Vagina (tissue), 2 donors: Measurements from ENCODE around the gene CCDC112.

ENCODE experiments used
- CTCF ChIP-seq, 3 experiments: fragments of 450-650 bp in 2 of 3; fragments of 200-600 bp in 1 of 3; sonication (generic) in 1 of 3; IDR thresholded peaks; one replicate each; pipeline ENCODE4 v1.5.1; 2017 to 2019; ENCODE audit warnings: antibody characterized with exemption in 3 of 3, mild to moderate bottlenecking in 2 of 3, moderate library complexity in 2 of 3
- POLR2A ChIP-seq, 2 donors: fragments of 450-650 bp; IDR thresholded peaks; one replicate each; pipeline ENCODE4 v1.6.1; 2017; ENCODE audit warnings: antibody characterized with exemption in 2 of 2, mild to moderate bottlenecking in 2 of 2, moderate library complexity in 2 of 2
- POLR2AphosphoS5 ChIP-seq, 2 donors: sonication (generic); formaldehyde crosslinking; IDR thresholded peaks; one replicate each; pipeline ENCODE4 v1.9.0; 2017; ENCODE audit warnings: antibody characterized with exemption in 2 of 2, mild to moderate bottlenecking in 2 of 2, low read depth in 1 of 2; ENCODE audit not compliant: insufficient read depth in 1 of 2

GRCh38 chr5:115291397-115291796 lies 5.1 kb downstream of the CCDC112 start:
- TF ChIP-seq CTCF (IDR thresholded peaks at IDR 0.05) (no peak), POLR2A (IDR thresholded peaks at IDR 0.05) (no peak), POLR2AphosphoS5 (IDR thresholded peaks at IDR 0.05; ENCODE audit: insufficient read depth in 1 of 2, low read depth in 1 of 2) (no peak)
